Tibial artery (tissue), 4 donors: Measurements from ENCODE around the gene PLSCR3.

Experiments used
- DNase-seq, 2 donors: peaks; one replicate each; pipeline ENCODE4 v3.0.0-alpha.2; 2019
- H3K27ac ChIP-seq, 2 donors: fragments of 200-600 bp; sonication (generic) in 1 of 2; 1 replicate in 1 of 2; 2 replicates in 1 of 2; pipeline ENCODE4 v1.5.1; 2018 to 2019; ENCODE audit warnings: mild to moderate bottlenecking in 1 of 2
- H3K27me3 ChIP-seq, 2 donors: fragments of 200-600 bp; sonication (generic) in 1 of 2; one replicate each; pipeline versions ENCODE4 v1.5.1 to v1.6.0; 2016 to 2019
- H3K36me3 ChIP-seq, 3 donors: fragments of 200-600 bp; sonication (generic) in 2 of 3; one replicate each; pipeline ENCODE4 v1.5.1; 2016 to 2019; ENCODE audit warnings: mild to moderate bottlenecking in 2 of 3
- H3K4me1 ChIP-seq, 4 donors: fragments of 200-600 bp; sonication (generic) in 2 of 4; 1 replicate in 3 of 4; 2 replicates in 1 of 4; pipeline ENCODE4 v1.5.1; 2016 to 2019
- H3K4me3 ChIP-seq, 2 donors: fragments of 200-600 bp; sonication (generic) in 1 of 2; 1 replicate in 1 of 2; 2 replicates in 1 of 2; pipeline ENCODE4 v1.5.1; 2018 to 2019; ENCODE audit warnings: mild to moderate bottlenecking in 2 of 2
- H3K9me3 ChIP-seq, 3 donors: fragments of 200-600 bp; sonication (generic) in 1 of 3; one replicate each; pipeline ENCODE4 v1.5.1; 2016 to 2019
- CTCF ChIP-seq, 2 experiments: fragments of 200-600 bp in 1 of 2; fragments of 450-650 bp in 1 of 2; IDR thresholded peaks; one replicate each; pipeline ENCODE4 v1.5.1; 2017 to 2019; ENCODE audit warnings: antibody characterized with exemption in 2 of 2, mild to moderate bottlenecking in 1 of 2, moderate library complexity in 1 of 2
- intact Hi-C: fragments of 100-400 bp; cut with DNase I; formaldehyde crosslinking; loops from one replicate; pipeline ENCODE4 v1.15.0; 2023; ENCODE audit warnings: low total_unique reads

Gene PLSCR3

GRCh38 chr17:7425756-7426155 is 31.4 kb upstream of the PLSCR3 start:
- Histone ChIP-seq H3K9me3 (no peaks in the 10 kb centered on the region), H3K27me3 (no peaks in the 10 kb centered on the region), H3K4me3 (no peak overlapping the region), H3K4me1 (no peaks in the 10 kb centered on the region), H3K36me3 (no peaks in the 10 kb centered on the region), H3K27ac (no peak overlapping the region)
- no peak for TF ChIP-seq CTCF (IDR thresholded peaks at IDR 0.05)
- intact Hi-C loops, result no loop called here
- DNase-seq, result no peak

- no peak within 1 kb of the TSS for H3K27ac ChIP-seq
- H3K4me3 ChIP-seq, result no peak within 1 kb of the TSS
- H3K27me3 ChIP-seq, result no peaks in the 10 kb centered on the region
- DNase-seq, result no peak
- H3K36me3 ChIP-seq, result no peaks in the 10 kb centered on the region
- no peak for TF ChIP-seq CTCF (IDR thresholded peaks at IDR 0.05)
- intact Hi-C loops, result no loop called here
- H3K9me3 ChIP-seq, result no peaks in the 10 kb centered on the region
- H3K4me1 ChIP-seq, result no peaks in the 10 kb centered on the region
Measured at GRCh38 chr17:7425316-7425715, 31.0 kb upstream of the PLSCR3 start, which contains the start of gene SPEM2. Gene SPEM2, plus strand, starts transcription at chr17:7425616. Its CDS starts 73 bp downstream, at chr17:7425689.

- no peak for DNase-seq
- Histone ChIP-seq H3K36me3 (no peaks in the 10 kb centered on the region), H3K27ac (no peak overlapping the region), H3K4me1 (no peaks in the 10 kb centered on the region), H3K27me3 (peaks cover 0 to 7% of the 10 kb centered on the region in 2 donors), H3K4me3 (no peak overlapping the region), H3K9me3 (no peaks in the 10 kb centered on the region)
- intact Hi-C loops, result no loop called here
- no peak for TF ChIP-seq CTCF (IDR thresholded peaks at IDR 0.05)
Measured at GRCh38 chr17:7423679-7424078, 29.4 kb upstream of the PLSCR3 start.

GRCh38 chr17:7421186-7421585 is 26.9 kb upstream of the PLSCR3 start:
- H3K27me3 ChIP-seq, result peaks cover 0 to 9% of the 10 kb centered on the region in 2 donors
- no peak for TF ChIP-seq CTCF (IDR thresholded peaks at IDR 0.05)
- no peak for DNase-seq
- H3K4me3 ChIP-seq, result no peak overlapping the region
- intact Hi-C loops, result no loop called here
- H3K36me3 ChIP-seq, result peaks cover 0 to 19% (median 13%) of the 10 kb centered on the region in 3 donors
- no peaks in the 10 kb centered on the region for H3K4me1 ChIP-seq
- H3K27ac ChIP-seq, result no peak overlapping the region
- H3K9me3 ChIP-seq, result no peaks in the 10 kb centered on the region

GRCh38 chr17:7419819-7420610 is 25.7 kb upstream of the PLSCR3 start, which contains the start of gene SPEM1:
Gene SPEM1, plus strand, starts transcription at chr17:7420324. Its CDS starts 61 bp downstream, at chr17:7420385.
- Histone ChIP-seq H3K27me3 (peaks cover 0 to 9% of the 10 kb centered on the region in 2 donors), H3K9me3 (no peaks in the 10 kb centered on the region), H3K36me3 (peaks cover 0 to 31% (median 16%) of the 10 kb centered on the region in 3 donors), H3K27ac (no peak within 1 kb of the TSS), H3K4me3 (no peak within 1 kb of the TSS), H3K4me1 (no peaks in the 10 kb centered on the region)
- intact Hi-C loops, result no loop called here
- no peak for TF ChIP-seq CTCF (IDR thresholded peaks at IDR 0.05)
- DNase-seq, result no peak
